GM12873 (cell line): ENCODE results near the gene WEE2.

Experiments
- TF ChIP-seq, protein P1 (sequence below): IDR thresholded peaks from 2 replicates; pipeline ENCODE4 v1.5.1; 2012; ENCODE audit warnings: low read depth, mild to moderate bottlenecking, moderate library complexity, low read length, control low read depth; ENCODE audit not compliant: insufficient read depth; ENCODE audit errors: missing control alignments

WEE2 gene

DNA sequence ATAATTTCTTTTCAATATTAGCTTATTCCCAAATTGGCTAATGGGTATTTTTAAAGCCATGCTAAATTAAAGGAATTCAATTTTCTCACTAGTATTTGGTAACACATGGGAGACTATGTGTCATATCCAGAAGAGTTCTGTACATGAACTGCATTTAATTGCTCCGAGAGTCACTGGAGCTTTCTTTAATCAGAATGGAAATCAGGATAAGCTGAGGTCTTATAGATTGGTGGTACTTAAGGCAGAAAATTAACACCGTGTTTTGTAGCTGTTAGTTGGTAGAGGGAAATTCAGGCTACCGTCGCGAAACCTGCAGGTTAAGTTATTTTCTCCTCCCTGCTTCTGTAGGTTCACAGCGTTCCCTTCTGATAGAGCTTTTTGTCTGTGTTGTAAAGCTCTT, at the start of gene WEE2:
WEE2 (plus strand) TSS at position 3 of the 400 bp plus-strand sequence. CDS start 406 bp downstream, outside the sequence.
- TF ChIP-seq, protein P1, sequence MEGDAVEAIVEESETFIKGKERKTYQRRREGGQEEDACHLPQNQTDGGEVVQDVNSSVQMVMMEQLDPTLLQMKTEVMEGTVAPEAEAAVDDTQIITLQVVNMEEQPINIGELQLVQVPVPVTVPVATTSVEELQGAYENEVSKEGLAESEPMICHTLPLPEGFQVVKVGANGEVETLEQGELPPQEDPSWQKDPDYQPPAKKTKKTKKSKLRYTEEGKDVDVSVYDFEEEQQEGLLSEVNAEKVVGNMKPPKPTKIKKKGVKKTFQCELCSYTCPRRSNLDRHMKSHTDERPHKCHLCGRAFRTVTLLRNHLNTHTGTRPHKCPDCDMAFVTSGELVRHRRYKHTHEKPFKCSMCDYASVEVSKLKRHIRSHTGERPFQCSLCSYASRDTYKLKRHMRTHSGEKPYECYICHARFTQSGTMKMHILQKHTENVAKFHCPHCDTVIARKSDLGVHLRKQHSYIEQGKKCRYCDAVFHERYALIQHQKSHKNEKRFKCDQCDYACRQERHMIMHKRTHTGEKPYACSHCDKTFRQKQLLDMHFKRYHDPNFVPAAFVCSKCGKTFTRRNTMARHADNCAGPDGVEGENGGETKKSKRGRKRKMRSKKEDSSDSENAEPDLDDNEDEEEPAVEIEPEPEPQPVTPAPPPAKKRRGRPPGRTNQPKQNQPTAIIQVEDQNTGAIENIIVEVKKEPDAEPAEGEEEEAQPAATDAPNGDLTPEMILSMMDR: no peak

DNA sequence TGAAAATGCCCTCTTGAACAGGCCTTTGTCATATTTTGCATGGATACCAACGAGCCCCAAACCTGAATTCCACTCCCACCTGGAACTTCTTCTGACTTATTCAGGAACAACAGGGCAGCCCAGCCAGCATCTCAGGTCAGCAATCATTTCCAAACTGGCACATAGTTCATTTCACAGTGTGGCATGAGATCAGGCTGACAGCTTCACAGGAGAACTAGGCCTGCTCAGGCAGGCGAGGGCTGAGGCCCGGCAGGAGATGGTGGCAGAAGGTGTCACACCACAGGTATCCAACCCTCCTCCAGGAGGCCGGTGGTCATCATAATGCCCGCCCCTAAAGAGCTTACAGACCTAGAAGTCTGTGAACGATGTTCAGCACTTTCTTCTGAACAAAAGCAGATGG, 48.7 kb upstream of the WEE2 start:
- TF ChIP-seq, protein P1: no peak

DNA sequence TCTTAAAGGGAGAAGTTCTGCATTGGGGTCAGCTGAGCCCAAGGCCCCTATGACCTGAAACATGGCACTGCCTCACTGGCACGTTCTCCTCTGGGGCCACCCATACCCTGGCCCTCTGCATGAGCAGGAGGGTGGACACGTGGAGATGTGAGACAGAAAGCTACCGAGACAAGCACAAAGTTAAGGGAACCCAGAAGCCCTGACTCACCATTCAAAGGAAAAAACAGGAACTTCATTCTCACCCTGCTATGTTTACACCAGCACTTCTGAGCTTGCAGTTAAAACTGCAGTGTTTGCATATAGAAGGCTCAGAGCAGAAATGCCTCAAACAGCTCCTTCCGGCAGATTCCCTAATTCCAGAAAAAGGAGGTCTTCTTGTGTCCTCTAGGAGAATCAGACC, 47.9 kb upstream of the WEE2 start:
- TF ChIP-seq, protein P1: no peak

DNA sequence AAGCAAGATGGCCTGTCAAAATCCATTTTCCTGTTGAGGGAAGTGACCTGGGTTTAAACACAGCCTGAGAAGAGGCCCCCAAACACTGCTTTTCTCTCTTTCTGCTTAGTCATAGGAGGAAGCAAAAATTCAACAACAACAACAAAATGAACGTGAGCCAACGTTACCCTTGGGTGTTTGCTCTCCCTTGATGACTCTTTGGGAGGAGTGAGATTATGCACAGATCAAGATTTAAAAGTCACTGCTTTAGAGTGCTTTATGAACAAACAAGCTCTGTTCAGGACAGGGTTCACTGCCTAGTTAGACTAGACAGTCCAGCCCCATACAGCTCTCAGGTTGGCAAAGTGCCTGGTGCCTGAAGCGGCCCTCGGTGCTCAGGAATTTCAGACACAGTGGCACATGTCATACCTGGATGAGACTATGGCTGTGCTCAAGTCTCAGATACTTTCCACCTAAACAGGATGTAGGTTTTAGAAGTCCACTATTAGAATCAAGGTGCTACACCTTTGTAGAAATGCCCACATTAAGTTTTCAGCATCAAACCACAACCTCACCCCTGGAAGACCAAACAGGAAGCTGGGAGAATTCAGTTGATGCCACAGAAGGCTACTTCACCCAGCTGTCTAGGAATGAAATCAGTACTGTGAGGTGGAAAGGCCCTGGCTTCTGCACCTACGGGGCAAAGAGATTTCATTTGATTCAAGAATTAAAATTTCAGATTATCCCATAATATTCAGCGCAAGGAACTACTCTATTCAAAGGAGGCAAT, 44.9 kb upstream of the WEE2 start:
- TF ChIP-seq, protein P1: no peak

DNA sequence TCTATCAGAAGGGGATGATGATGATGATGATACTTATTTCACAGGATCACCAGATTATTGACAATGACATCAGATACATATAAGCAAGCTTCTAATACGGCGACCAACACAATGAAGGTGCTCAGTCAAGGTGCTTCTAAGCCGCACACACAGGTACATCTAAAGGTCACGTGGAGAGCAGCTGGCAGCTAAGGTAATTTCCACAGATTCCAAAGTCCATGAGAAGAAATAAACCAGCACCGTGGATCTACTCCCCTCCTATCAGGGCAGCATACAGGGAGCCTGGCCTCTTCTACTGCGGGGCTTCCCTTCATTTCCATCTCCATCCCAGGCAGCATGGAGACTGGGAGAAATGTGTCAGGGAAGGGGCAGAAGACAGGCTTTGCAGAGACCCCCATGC, 43.7 kb upstream of the WEE2 start:
- TF ChIP-seq, protein P1: no peak

DNA sequence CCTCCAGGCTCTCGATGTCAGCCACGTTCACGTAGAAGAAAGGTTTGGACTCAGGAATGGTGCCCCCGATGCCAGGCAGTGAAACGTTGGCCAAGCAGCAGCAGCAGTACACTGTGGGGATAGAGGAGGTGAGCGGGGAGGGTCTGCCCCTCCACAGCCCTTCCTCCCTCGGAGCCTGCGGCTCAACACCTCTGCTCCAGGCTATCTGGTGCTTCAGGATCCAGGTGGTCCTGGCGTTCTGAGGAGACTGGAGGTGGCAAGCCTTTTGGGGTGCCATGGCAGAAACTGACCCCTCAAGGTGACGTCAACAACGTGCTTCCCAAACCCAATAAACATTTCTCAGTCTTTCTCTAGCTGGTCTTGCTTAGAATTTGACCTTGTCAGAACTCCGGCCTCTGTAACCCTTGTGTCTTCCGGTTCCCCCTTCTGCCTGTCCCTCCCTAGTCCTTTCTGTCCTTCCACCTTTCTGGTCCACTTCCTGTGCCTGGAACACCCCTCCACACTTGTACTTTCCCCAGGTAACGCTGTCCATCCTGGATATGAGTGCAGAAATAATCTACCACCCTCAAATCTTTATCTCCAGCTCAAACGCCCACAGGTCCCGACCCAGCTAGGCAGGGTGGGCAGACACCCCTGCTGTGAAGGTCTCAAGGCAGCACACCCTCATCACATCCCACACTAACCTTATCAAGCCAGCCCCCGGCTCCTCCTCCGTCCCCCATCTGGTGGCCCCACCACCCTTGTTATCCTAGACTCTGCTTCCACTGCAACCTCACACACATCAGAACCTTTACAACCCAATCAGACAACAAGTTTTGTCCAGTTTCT, 42.7 kb upstream of the WEE2 start:
- TF ChIP-seq, protein P1: no peak

DNA sequence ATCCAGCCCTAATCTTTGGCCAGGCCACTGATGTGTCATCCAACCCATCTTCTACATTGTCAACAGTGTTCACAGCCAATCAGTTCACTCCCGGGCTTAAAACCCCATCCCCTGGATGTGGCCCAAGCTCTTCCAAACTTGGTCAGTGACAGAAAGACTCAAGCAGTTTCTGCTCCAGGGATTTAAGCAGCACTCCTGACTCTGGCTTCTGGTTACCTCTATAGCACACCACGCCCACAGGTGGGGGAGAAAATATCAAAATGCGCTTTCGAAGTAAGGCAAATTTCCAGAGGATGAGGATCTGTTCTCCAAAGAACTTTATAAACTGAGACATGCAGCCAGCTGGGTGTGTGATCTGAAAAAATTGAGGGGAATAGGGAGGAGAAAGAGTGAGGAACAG, 42.1 kb upstream of the WEE2 start:
- TF ChIP-seq, protein P1: no peak
